WI38 (cell line): ENCODE measurements around the gene ALDH4A1.

Experiments used
- H3K4me3 ChIP-seq: 2 replicates; pipeline ENCODE4 v1.5.1; 2011; ENCODE audit warnings: low read depth, mild to moderate bottlenecking, control low read depth, low read length
- CTCF ChIP-seq: IDR thresholded peaks from 2 replicates; pipeline ENCODE4 v1.5.1; 2012; ENCODE audit warnings: low read depth, mild to moderate bottlenecking, control low read depth, low read length

Gene ALDH4A1

GRCh38 chr1:18931730-18932129 is 29.4 kb upstream of the ALDH4A1 start:
- H3K4me3 ChIP-seq, result no peak overlapping the region
- TF ChIP-seq CTCF, result no peak

GRCh38 chr1:18929686-18930085 is 27.3 kb upstream of the ALDH4A1 start:
- no peak for TF ChIP-seq CTCF

GRCh38 chr1:18928985-18929384 is 26.6 kb upstream of the ALDH4A1 start:
- H3K4me3 ChIP-seq, result no peak overlapping the region
- no peak for TF ChIP-seq CTCF

More at GRCh38 chr1:18929686-18930085, 27.3 kb upstream of the ALDH4A1 start:
- no peak overlapping the region for H3K4me3 ChIP-seq

- TF ChIP-seq CTCF, result no peak
- no peak overlapping the region for H3K4me3 ChIP-seq
Measured at GRCh38 chr1:18928406-18928805, 26.1 kb upstream of the ALDH4A1 start.

- TF ChIP-seq CTCF, result no peak
- H3K4me3 ChIP-seq, result no peak overlapping the region
Measured at GRCh38 chr1:18927654-18928272, 25.4 kb upstream of the ALDH4A1 start.

GRCh38 chr1:18927082-18927653 is 24.8 kb upstream of the ALDH4A1 start:
- H3K4me3 ChIP-seq, result peak overlapping the region; percentile 44

More at GRCh38 chr1:18927082-18927653, 24.8 kb upstream of the ALDH4A1 start:
- no peak for TF ChIP-seq CTCF
